ENCODE results near the gene TEX35. TPM values are rescaled to one million over a fixed set of nuclear protein-coding genes. Genes with fewer than 3 reads are reported as not detected.

Gene TEX35
- total RNA-seq, 1 experiment from 2014 or later: not detected

DNA sequence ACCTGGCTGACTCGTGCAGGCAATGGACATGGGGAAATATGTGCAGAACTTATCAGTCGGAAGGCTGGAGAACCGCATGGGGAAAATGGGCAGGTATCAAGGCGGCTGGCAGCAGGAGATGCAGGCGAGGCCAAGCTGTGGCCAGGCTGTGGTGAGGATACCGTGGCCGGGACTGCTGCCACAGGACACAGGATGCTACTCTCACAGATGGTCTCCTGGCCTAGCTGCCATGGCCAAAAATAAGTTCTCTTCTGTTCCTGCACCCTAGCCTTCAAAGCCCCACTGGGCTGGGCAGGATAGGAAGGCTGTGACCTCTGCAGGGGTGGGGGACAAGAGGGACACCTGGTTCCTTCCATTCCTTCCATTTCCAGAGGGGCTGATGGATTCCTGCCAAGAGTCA is 26.4 kb downstream of the TEX35 start:
- Histone ChIP-seq H3K79me2 (ENCODE audit: low read depth) (peaks cover 10% of the 10 kb centered on the region; the same call in 1 of the 2 replicates), H4K20me1 (ENCODE audit: insufficient read depth) (no peaks in the 10 kb centered on the region), H3F3A (ENCODE audit: insufficient read depth, low read depth) (peaks cover 58% of the 10 kb centered on the region), H3K27ac (peak overlapping the region; percentile 98; the same call in 1 of the 2 replicates), H3K9me3 (ENCODE audit: insufficient read depth, low read depth) (no peaks in the 10 kb centered on the region), H3K27me3 (ENCODE audit: insufficient read depth, low read depth) (no peaks in the 10 kb centered on the region), H3K4me1 (replicated peaks; ENCODE audit: insufficient read depth) (peaks cover 65% of the 10 kb centered on the region), H3K9me2 (ENCODE audit: insufficient read depth) (no peaks in the 10 kb centered on the region), H3K36me3 (ENCODE audit: low read depth) (no peaks in the 10 kb centered on the region), H3K4me2 (peak overlapping the region; percentile 88), H3K4me3 (no peak overlapping the region), H2AFZ (no peak overlapping the region)
- intact Hi-C loops (cut with micrococcal nuclease; ENCODE audit: unreplicated experiment): loop anchor here (10.0 kb wide), 5 partner anchors 414 to 1276 kb away; partner anchors contain the start of gene TDRD5
- no peak for DNase-seq
- TF ChIP-seq, protein P1, sequence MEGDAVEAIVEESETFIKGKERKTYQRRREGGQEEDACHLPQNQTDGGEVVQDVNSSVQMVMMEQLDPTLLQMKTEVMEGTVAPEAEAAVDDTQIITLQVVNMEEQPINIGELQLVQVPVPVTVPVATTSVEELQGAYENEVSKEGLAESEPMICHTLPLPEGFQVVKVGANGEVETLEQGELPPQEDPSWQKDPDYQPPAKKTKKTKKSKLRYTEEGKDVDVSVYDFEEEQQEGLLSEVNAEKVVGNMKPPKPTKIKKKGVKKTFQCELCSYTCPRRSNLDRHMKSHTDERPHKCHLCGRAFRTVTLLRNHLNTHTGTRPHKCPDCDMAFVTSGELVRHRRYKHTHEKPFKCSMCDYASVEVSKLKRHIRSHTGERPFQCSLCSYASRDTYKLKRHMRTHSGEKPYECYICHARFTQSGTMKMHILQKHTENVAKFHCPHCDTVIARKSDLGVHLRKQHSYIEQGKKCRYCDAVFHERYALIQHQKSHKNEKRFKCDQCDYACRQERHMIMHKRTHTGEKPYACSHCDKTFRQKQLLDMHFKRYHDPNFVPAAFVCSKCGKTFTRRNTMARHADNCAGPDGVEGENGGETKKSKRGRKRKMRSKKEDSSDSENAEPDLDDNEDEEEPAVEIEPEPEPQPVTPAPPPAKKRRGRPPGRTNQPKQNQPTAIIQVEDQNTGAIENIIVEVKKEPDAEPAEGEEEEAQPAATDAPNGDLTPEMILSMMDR (conservative IDR thresholded peaks at IDR 0.05): no peak
- no peak for TF ChIP-seq EZH2 (IDR thresholded peaks at IDR 0.05; ENCODE audit: low read depth)
- CTCF ChIA-PET: interaction anchor here (0.7 to 3.4 kb wide), 2 partner anchors 239 to 464 kb away, joined by 3 to 20 read pairs; no protein-coding TSS in a partner anchor
- no TSS peak for BruUV-seq (replicated peaks)
- POLR2A ChIA-PET (ENCODE audit: unreplicated experiment): interaction anchor here (0.5 kb wide), 1 partner anchor 756 kb away, joined by 7 read pairs; no protein-coding TSS in a partner anchor

DNA sequence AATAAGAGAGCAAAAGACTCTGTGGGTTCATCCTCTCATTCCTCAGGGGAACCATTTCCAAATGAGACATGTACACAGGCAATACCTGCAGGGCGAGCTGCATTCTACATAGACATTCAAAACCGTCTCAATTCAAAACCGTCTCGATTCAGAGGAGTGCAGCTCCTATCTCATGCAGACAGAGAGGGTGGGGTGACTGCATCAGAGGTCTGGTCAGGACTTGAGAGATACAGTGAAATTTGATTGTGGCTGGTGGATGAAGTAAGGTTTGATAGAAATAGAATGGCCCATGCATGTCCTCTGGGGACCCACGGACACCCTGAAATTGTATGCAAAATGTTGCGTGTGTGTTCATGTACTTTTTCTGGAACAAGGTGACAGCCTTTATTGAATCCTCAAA is 27.3 kb downstream of the TEX35 start:
- Histone ChIP-seq H3K9me2 (ENCODE audit: insufficient read depth) (no peaks in the 10 kb centered on the region), H3K4me2 (no peak overlapping the region), H3K27ac (no peak overlapping the region), H3K27me3 (ENCODE audit: insufficient read depth, low read depth) (no peaks in the 10 kb centered on the region), H4K20me1 (ENCODE audit: insufficient read depth) (no peaks in the 10 kb centered on the region), H3K36me3 (ENCODE audit: low read depth) (no peaks in the 10 kb centered on the region), H3K4me1 (replicated peaks; ENCODE audit: insufficient read depth) (peaks cover 73% of the 10 kb centered on the region), H3K79me2 (ENCODE audit: low read depth) (peaks cover 19% of the 10 kb centered on the region; the same call in 1 of the 2 replicates), H3F3A (ENCODE audit: insufficient read depth, low read depth) (peaks cover 58% of the 10 kb centered on the region), H3K9me3 (ENCODE audit: insufficient read depth, low read depth) (0 out of 2 replicates have a peak, but pooled peaks cover 4% of the 10 kb centered on the region), H2AFZ (no peak overlapping the region), H3K4me3 (no peak overlapping the region)
- no peak for DNase-seq
- POLR2A ChIA-PET (ENCODE audit: unreplicated experiment): no interaction called here
- TF ChIP-seq EZH2 (IDR thresholded peaks at IDR 0.05; ENCODE audit: low read depth): no peak
- TF ChIP-seq, protein P1 (conservative IDR thresholded peaks at IDR 0.05): no peak
- intact Hi-C loops (cut with micrococcal nuclease; ENCODE audit: unreplicated experiment): loop anchor here (5.0 kb wide), 2 partner anchors 282 to 307 kb away; no protein-coding TSS in a partner anchor
- no TSS peak for BruUV-seq (replicated peaks)
- CTCF ChIA-PET: no interaction called here

- intact Hi-C loops (cut with micrococcal nuclease; ENCODE audit: unreplicated experiment): loop anchor here (5.0 kb wide), 2 partner anchors 282 to 307 kb away; no protein-coding TSS in a partner anchor
- Histone ChIP-seq H2AFZ (no peak overlapping the region), H3K4me2 (no peak overlapping the region), H3K27me3 (ENCODE audit: insufficient read depth, low read depth) (no peaks in the 10 kb centered on the region), H3K79me2 (ENCODE audit: low read depth) (peaks cover 19% of the 10 kb centered on the region; the same call in 1 of the 2 replicates), H3K9me3 (ENCODE audit: insufficient read depth, low read depth) (0 out of 2 replicates have a peak, but pooled peaks cover 4% of the 10 kb centered on the region), H3K27ac (no peak overlapping the region), H3F3A (ENCODE audit: insufficient read depth, low read depth) (peaks cover 54% of the 10 kb centered on the region), H3K4me1 (replicated peaks; ENCODE audit: insufficient read depth) (peaks cover 72% of the 10 kb centered on the region), H3K9me2 (ENCODE audit: insufficient read depth) (no peaks in the 10 kb centered on the region), H3K4me3 (no peak overlapping the region), H3K36me3 (ENCODE audit: low read depth) (no peaks in the 10 kb centered on the region), H4K20me1 (ENCODE audit: insufficient read depth) (no peaks in the 10 kb centered on the region)
- BruUV-seq (replicated peaks): no TSS peak
- ChIA-PET CTCF (no interaction called here), POLR2A (ENCODE audit: unreplicated experiment) (interaction anchor here (0.8 kb wide), 1 partner anchor 144 kb away, joined by 4 read pairs; no protein-coding TSS in a partner anchor)
- no peak for TF ChIP-seq EZH2 (IDR thresholded peaks at IDR 0.05; ENCODE audit: low read depth)
- TF ChIP-seq, protein P1 (conservative IDR thresholded peaks at IDR 0.05): no peak
- no peak for DNase-seq
These were observed 27.7 kb downstream of the TEX35 start for GRCh38 chr1:178540646-178541045.
